ENCODE results near the gene BTN1A1.

DNA sequence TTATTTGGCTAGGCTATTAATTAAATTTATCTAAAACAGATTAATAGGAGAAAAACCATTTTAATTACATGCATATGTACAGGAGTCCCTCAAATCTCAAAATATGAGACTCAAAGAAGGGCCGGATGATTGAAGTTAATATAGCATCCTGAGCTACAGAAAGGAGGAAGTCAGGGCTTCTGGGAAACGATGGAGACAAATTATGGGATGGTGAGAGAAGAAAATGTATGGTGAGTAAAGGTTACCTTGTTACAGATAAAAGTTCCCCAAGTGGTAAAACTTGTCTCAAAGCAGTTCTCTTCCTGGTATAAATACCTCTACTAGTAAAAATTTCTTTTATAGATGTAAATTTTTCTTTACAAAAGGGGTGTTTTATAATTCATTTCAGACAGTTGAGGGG is 15.9 kb upstream of the BTN1A1 start:
- TF ChIP-seq, protein P1, sequence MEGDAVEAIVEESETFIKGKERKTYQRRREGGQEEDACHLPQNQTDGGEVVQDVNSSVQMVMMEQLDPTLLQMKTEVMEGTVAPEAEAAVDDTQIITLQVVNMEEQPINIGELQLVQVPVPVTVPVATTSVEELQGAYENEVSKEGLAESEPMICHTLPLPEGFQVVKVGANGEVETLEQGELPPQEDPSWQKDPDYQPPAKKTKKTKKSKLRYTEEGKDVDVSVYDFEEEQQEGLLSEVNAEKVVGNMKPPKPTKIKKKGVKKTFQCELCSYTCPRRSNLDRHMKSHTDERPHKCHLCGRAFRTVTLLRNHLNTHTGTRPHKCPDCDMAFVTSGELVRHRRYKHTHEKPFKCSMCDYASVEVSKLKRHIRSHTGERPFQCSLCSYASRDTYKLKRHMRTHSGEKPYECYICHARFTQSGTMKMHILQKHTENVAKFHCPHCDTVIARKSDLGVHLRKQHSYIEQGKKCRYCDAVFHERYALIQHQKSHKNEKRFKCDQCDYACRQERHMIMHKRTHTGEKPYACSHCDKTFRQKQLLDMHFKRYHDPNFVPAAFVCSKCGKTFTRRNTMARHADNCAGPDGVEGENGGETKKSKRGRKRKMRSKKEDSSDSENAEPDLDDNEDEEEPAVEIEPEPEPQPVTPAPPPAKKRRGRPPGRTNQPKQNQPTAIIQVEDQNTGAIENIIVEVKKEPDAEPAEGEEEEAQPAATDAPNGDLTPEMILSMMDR (IDR thresholded peaks at IDR 0.05; ENCODE audit: low read depth, low read length, poor library complexity, severe bottlenecking): no peak
- no peak for TF ChIP-seq EZH2phosphoT487 (IDR thresholded peaks at IDR 0.05; ENCODE audit: borderline replicate concordance, low read length)

Data from DOHH2 (cell line).